Spleen (tissue), 7 donors: ENCODE measurements around the gene MAL.

ENCODE experiments used
- CTCF ChIP-seq, 11 experiments: fragments of 200-600 bp in 7 of 11; fragments of 450-650 bp in 4 of 11; sonication (generic) in 4 of 11; IDR thresholded peaks in 8 of 11; conservative IDR thresholded peaks in 3 of 11; 1 replicate in 7 of 11; 2 replicates in 4 of 11; pipeline versions ENCODE4 v1.4.0 to v1.8.0; 2016 to 2021; ENCODE audit warnings: antibody characterized with exemption in 11 of 11, inconsistent platforms in 4 of 11, mild to moderate bottlenecking in 1 of 11
- POLR2A ChIP-seq, 3 donors: fragments of 450-650 bp; IDR thresholded peaks; one replicate each; pipeline ENCODE4 v1.5.1; 2017; ENCODE audit warnings: antibody characterized with exemption in 3 of 3, mild to moderate bottlenecking in 1 of 3
- donor health status: DM: no; HTN: no; CAD: no; lungs with moderate emphysema.
- donor health status: DM: no; HTN: no; CAD: no.
- donor health status: DM: no; HTN: no; CAD: no.

- no peak for TF ChIP-seq CTCF (IDR thresholded peaks at IDR 0.05 in 8 of 11, conservative IDR thresholded peaks at IDR 0.05 in 3 of 11)
- no peak for TF ChIP-seq POLR2A (IDR thresholded peaks at IDR 0.05)
Observed at GRCh38 chr2:95030496-95030895, 5.0 kb downstream of the MAL start.
